GM12891 (cell line): ENCODE measurements around the gene MYO9B.

Experiments used
- POLR2A ChIP-seq: IDR thresholded peaks from 2 replicates; pipeline ENCODE4 v1.6.1; 2011; ENCODE audit warnings: low read depth, low read length, control low read depth
- POLR2AphosphoS5 ChIP-seq: IDR thresholded peaks from 2 replicates; pipeline ENCODE4 v1.6.1; 2011; ENCODE audit warnings: low read depth, low read length, control low read depth

GRCh38 chr19:17127671-17128070 is 52.1 kb downstream of the MYO9B start:
- TF ChIP-seq POLR2A (no peak), POLR2AphosphoS5 (no peak)
